Measurements from ENCODE around the gene ACBD4. TPM values are rescaled to one million over a fixed set of nuclear protein-coding genes. Genes with fewer than 3 reads are reported as not detected.

Gene ACBD4
- total and polyA plus RNA-seq, 7 experiments from 2014 or later, result 12.3 to 59.5 (median 19.8) TPM

GRCh38 chr17:45144199-45145034 lies 8.9 kb downstream of the ACBD4 start:
- intact Hi-C loops (cut with micrococcal nuclease), result loop anchor here (5.0 to 10.0 kb wide), 4 partner anchors 173 to 1048 kb away; partner anchors contain the start of genes KANSL1 (in 1 of the 2) and MAP3K14 (in 1 of the 2)
- peaks cover 0 to 13% (median 0%) of the 10 kb centered on the region in 11 donors for H3K9me3 Mint-ChIP-seq
- no peaks in the 10 kb centered on the region for H3K9me3 ChIP-seq (ENCODE audit: control insufficient read depth in 2 of 3, low read length in 3 of 3)
- ChIA-PET POLR2A (interaction anchor here (0.8 to 10.7 kb wide), 6 partner anchors 10 to 88 kb away, joined by 3 to 232 read pairs (median 6); partner anchors contain the start of genes ACBD4, HEXIM2 and PLCD3), CTCF (interaction anchor here (0.6 to 3.5 kb wide), 5 partner anchors 9 to 88 kb away, joined by 3 to 12 read pairs (median 5); partner anchors contain the start of gene ACBD4)
- peak overlapping the region; percentile 72 for H3K27ac ChIP-seq (ENCODE audit: low read depth, low read length)
- no peaks in the 10 kb centered on the region for H3K27me3 ChIP-seq (ENCODE audit: control insufficient read depth in 2 of 2, insufficient read depth in 2 of 2, low read length in 2 of 2)
- DNase-seq, result peak in 2 of 9 donors; percentile 30 to 40
- H3K27me3 Mint-ChIP-seq, result peaks cover 0 to 7% (median 0%) of the 10 kb centered on the region in 5 donors
- H3K36me3 ChIP-seq (ENCODE audit: control insufficient read depth in 2 of 3, insufficient read depth in 3 of 3, low read length in 3 of 3), result peaks cover 0 to 2% (median 0%) of the 10 kb centered on the region in 3 experiments
- H3K4me1 ChIP-seq (ENCODE audit: control insufficient read depth in 2 of 2, insufficient read depth in 2 of 2, low read length in 2 of 2), result peaks cover 14 to 21% of the 10 kb centered on the region in 2 donors
- H3K36me3 Mint-ChIP-seq, result peaks cover 0 to 5% (median 0%) of the 10 kb centered on the region in 5 donors
- ATAC-seq, result no peak
- H3K27ac Mint-ChIP-seq, result peak overlapping the region in 6 of 9 donors; percentile 71 to 90 (median 77)
- peak overlapping the region; percentile 29 for H3K4me3 ChIP-seq (ENCODE audit: low read length)
- H3K4me3 Mint-ChIP-seq, result peak overlapping the region; percentile 48 to 99 (median 77)
- peaks cover 8 to 59% (median 47%) of the 10 kb centered on the region in 7 donors for H3K4me1 Mint-ChIP-seq

- no peak for ATAC-seq
- Histone ChIP-seq H3K27ac (ENCODE audit: low read depth, low read length) (peak overlapping the region; percentile 72), H3K9me3 (ENCODE audit: control insufficient read depth in 2 of 3, low read length in 3 of 3) (no peaks in the 10 kb centered on the region), H3K4me1 (ENCODE audit: control insufficient read depth in 2 of 2, insufficient read depth in 2 of 2, low read length in 2 of 2) (peaks cover 14 to 21% of the 10 kb centered on the region in 2 donors), H3K36me3 (ENCODE audit: control insufficient read depth in 2 of 3, insufficient read depth in 3 of 3, low read length in 3 of 3) (peaks cover 0 to 6% (median 0%) of the 10 kb centered on the region in 3 experiments), H3K27me3 (ENCODE audit: control insufficient read depth in 2 of 2, insufficient read depth in 2 of 2, low read length in 2 of 2) (no peaks in the 10 kb centered on the region), H3K4me3 (ENCODE audit: low read length) (no peak overlapping the region)
- no peak for DNase-seq
- peak overlapping the region; percentile 39 to 99 (median 71) for H3K4me3 Mint-ChIP-seq
- POLR2A ChIA-PET, result interaction anchor here (0.9 to 10.7 kb wide), 5 partner anchors 11 to 87 kb away, joined by 3 to 232 read pairs (median 13); partner anchors contain the start of genes ACBD4, HEXIM2 and PLCD3
- H3K27me3 Mint-ChIP-seq, result peaks cover 0 to 7% (median 0%) of the 10 kb centered on the region in 5 donors
- peaks cover 0 to 13% (median 0%) of the 10 kb centered on the region in 11 donors for H3K9me3 Mint-ChIP-seq
- H3K4me1 Mint-ChIP-seq, result peaks cover 8 to 65% (median 52%) of the 10 kb centered on the region in 7 donors
- intact Hi-C loops (cut with micrococcal nuclease), result loop anchor here (5.0 to 10.0 kb wide), 4 partner anchors 172 to 1047 kb away; partner anchors contain the start of genes KANSL1 (in 1 of the 2) and MAP3K14 (in 1 of the 2)
- CTCF ChIA-PET, result interaction anchor here (0.6 to 3.5 kb wide), 3 partner anchors 9 to 52 kb away, joined by 3 to 12 read pairs (median 11); partner anchors contain the start of gene ACBD4
- H3K27ac Mint-ChIP-seq, result peak overlapping the region in 6 of 9 donors; percentile 13 to 78 (median 64)
- peaks cover 0 to 11% (median 0%) of the 10 kb centered on the region in 5 donors for H3K36me3 Mint-ChIP-seq
Observed at GRCh38 chr17:45145035-45145389, 9.5 kb downstream of the ACBD4 start.

GRCh38 chr17:45146166-45146565 lies 10.7 kb downstream of the ACBD4 start:
- Mint-ChIP-seq H3K4me1 (peaks cover 12 to 72% (median 59%) of the 10 kb centered on the region in 7 donors), H3K36me3 (peaks cover 0 to 15% (median 0%) of the 10 kb centered on the region in 5 donors), H3K9me3 (peaks cover 0 to 13% (median 0%) of the 10 kb centered on the region in 11 donors), H3K27me3 (peaks cover 0 to 7% (median 0%) of the 10 kb centered on the region in 5 donors), H3K4me3 (peak overlapping the region; percentile 89 to 100 (median 99)), H3K27ac (peak overlapping the region; percentile 28 to 100 (median 99))
- H3K27me3 ChIP-seq (ENCODE audit: control insufficient read depth in 2 of 2, insufficient read depth in 2 of 2, low read length in 2 of 2), result no peaks in the 10 kb centered on the region
- no peak for ATAC-seq
- intact Hi-C loops (cut with micrococcal nuclease), result loop anchor here (5.0 to 10.0 kb wide), 4 partner anchors 171 to 1046 kb away; partner anchors contain the start of genes KANSL1 (in 1 of the 2) and MAP3K14 (in 1 of the 2)
- DNase-seq, result no peak
- ChIA-PET CTCF (interaction anchor here (0.7 to 3.5 kb wide), 2 partner anchors 11 to 51 kb away, joined by 3 to 12 read pairs; partner anchors contain the start of gene ACBD4), POLR2A (interaction anchor here (1.0 to 10.7 kb wide), 4 partner anchors 9 to 26 kb away, joined by 4 to 232 read pairs (median 8); partner anchors contain the start of genes ACBD4, HEXIM2 and PLCD3)
- H3K4me3 ChIP-seq (ENCODE audit: low read length), result no peak overlapping the region
- H3K9me3 ChIP-seq (ENCODE audit: control insufficient read depth in 2 of 3, low read length in 3 of 3), result no peaks in the 10 kb centered on the region
- H3K36me3 ChIP-seq (ENCODE audit: control insufficient read depth in 2 of 3, insufficient read depth in 3 of 3, low read length in 3 of 3), result peaks cover 0 to 6% (median 0%) of the 10 kb centered on the region in 3 experiments
- peaks cover 18 to 27% of the 10 kb centered on the region in 2 donors for H3K4me1 ChIP-seq (ENCODE audit: control insufficient read depth in 2 of 2, insufficient read depth in 2 of 2, low read length in 2 of 2)
- H3K27ac ChIP-seq (ENCODE audit: low read depth, low read length), result no peak overlapping the region

GRCh38 chr17:45146592-45146889 lies 11.1 kb downstream of the ACBD4 start:
- Histone ChIP-seq H3K4me1 (ENCODE audit: control insufficient read depth in 2 of 2, insufficient read depth in 2 of 2, low read length in 2 of 2) (peaks cover 18 to 30% of the 10 kb centered on the region in 2 donors), H3K9me3 (ENCODE audit: control insufficient read depth in 2 of 3, low read length in 3 of 3) (no peaks in the 10 kb centered on the region), H3K36me3 (ENCODE audit: control insufficient read depth in 2 of 3, insufficient read depth in 3 of 3, low read length in 3 of 3) (peaks cover 0 to 6% (median 0%) of the 10 kb centered on the region in 3 experiments), H3K27me3 (ENCODE audit: control insufficient read depth in 2 of 2, insufficient read depth in 2 of 2, low read length in 2 of 2) (no peaks in the 10 kb centered on the region), H3K4me3 (ENCODE audit: low read length) (peak overlapping the region; percentile 80), H3K27ac (ENCODE audit: low read depth, low read length) (peak overlapping the region; percentile 91)
- DNase-seq, result no peak
- Mint-ChIP-seq H3K9me3 (peaks cover 0 to 13% (median 0%) of the 10 kb centered on the region in 11 donors), H3K4me1 (peaks cover 15 to 72% (median 59%) of the 10 kb centered on the region in 7 donors), H3K4me3 (peak overlapping the region; percentile 89 to 100 (median 99)), H3K27me3 (peaks cover 0 to 7% (median 0%) of the 10 kb centered on the region in 5 donors), H3K27ac (peak overlapping the region; percentile 99 to 100 (median 100)), H3K36me3 (peaks cover 0 to 15% (median 0%) of the 10 kb centered on the region in 5 donors)
- CTCF ChIA-PET, result interaction anchor here (0.7 to 3.5 kb wide), 2 partner anchors 11 to 50 kb away, joined by 3 to 12 read pairs; partner anchors contain the start of gene ACBD4
- POLR2A ChIA-PET, result interaction anchor here (1.0 to 10.7 kb wide), 4 partner anchors 9 to 26 kb away, joined by 4 to 232 read pairs (median 8); partner anchors contain the start of genes ACBD4, HEXIM2 and PLCD3
- ATAC-seq, result no peak
- intact Hi-C loops (cut with micrococcal nuclease), result loop anchor here (5.0 to 10.0 kb wide), 4 partner anchors 171 to 1046 kb away; partner anchors contain the start of genes KANSL1 (in 1 of the 2) and MAP3K14 (in 1 of the 2)

- H3K4me1 Mint-ChIP-seq, result peaks cover 18 to 72% (median 62%) of the 10 kb centered on the region in 7 donors
- Histone ChIP-seq H3K27ac (ENCODE audit: low read depth, low read length) (peak overlapping the region; percentile 91), H3K9me3 (ENCODE audit: control insufficient read depth in 2 of 3, low read length in 3 of 3) (no peaks in the 10 kb centered on the region), H3K4me1 (ENCODE audit: control insufficient read depth in 2 of 2, insufficient read depth in 2 of 2, low read length in 2 of 2) (peaks cover 21 to 35% of the 10 kb centered on the region in 2 donors), H3K36me3 (ENCODE audit: control insufficient read depth in 2 of 3, insufficient read depth in 3 of 3, low read length in 3 of 3) (peaks cover 0 to 6% (median 0%) of the 10 kb centered on the region in 3 experiments), H3K27me3 (ENCODE audit: control insufficient read depth in 2 of 2, insufficient read depth in 2 of 2, low read length in 2 of 2) (no peaks in the 10 kb centered on the region), H3K4me3 (ENCODE audit: low read length) (peak overlapping the region; percentile 80)
- peak overlapping the region; percentile 89 to 100 (median 99) for H3K4me3 Mint-ChIP-seq
- ChIA-PET POLR2A (interaction anchor here (1.0 to 10.7 kb wide), 8 partner anchors 8 to 101 kb away, joined by 4 to 516 read pairs (median 44); partner anchors contain the start of genes ACBD4, DCAKD, FMNL1 and HEXIM2), CTCF (interaction anchor here (0.5 to 6.3 kb wide), 4 partner anchors 10 to 50 kb away, joined by 3 to 114 read pairs (median 44); partner anchors contain the start of gene ACBD4)
- peaks cover 0 to 7% (median 0%) of the 10 kb centered on the region in 5 donors for H3K27me3 Mint-ChIP-seq
- intact Hi-C loops (cut with micrococcal nuclease), result loop anchor here (1.0 to 10.0 kb wide), 5 partner anchors 12 to 1045 kb away; partner anchors contain the start of genes ACBD4 (in 1 of the 2), KANSL1 (in 1 of the 2) and MAP3K14 (in 1 of the 2)
- ATAC-seq (peak; percentile 8), DNase-seq (peak in 2 of 9 donors; percentile 28 to 70)
- H3K36me3 Mint-ChIP-seq, result peaks cover 0 to 15% (median 0%) of the 10 kb centered on the region in 5 donors
- H3K27ac Mint-ChIP-seq, result peak overlapping the region; percentile 99 to 100 (median 100)
- peaks cover 0 to 13% (median 0%) of the 10 kb centered on the region in 11 donors for H3K9me3 Mint-ChIP-seq
Observed at GRCh38 chr17:45146890-45147580, 11.5 kb downstream of the ACBD4 start.
